ENCODE data around the gene TPCN2.
A peak's percentile ranks its signal among the peaks of the same experiment; 100 is the strongest.

The TPCN2 gene

GRCh38 chr11:69039501-69039900 is 9.2 kb upstream of the TPCN2 start:
- DNase-seq, result no peak

- no peak for DNase-seq
Observed at GRCh38 chr11:69040051-69040450, 8.7 kb upstream of the TPCN2 start.

- no peak for DNase-seq
Observed at GRCh38 chr11:69040581-69041260, 8.0 kb upstream of the TPCN2 start.

- no peak for DNase-seq
Observed at GRCh38 chr11:69041516-69041915, 7.2 kb upstream of the TPCN2 start.

- peak in 1 of 3 experiments; percentile 16 for DNase-seq
Observed at GRCh38 chr11:69044111-69045013, 4.4 kb upstream of the TPCN2 start.

GRCh38 chr11:69048031-69048693 is 570 bp upstream of the TPCN2 start:
- no peak for DNase-seq

- no peak for DNase-seq
Observed at GRCh38 chr11:69049490-69049867, 747 bp downstream of the TPCN2 start.

GRCh38 chr11:69050592-69051380 is 2.1 kb downstream of the TPCN2 start:
- no peak for DNase-seq

GRCh38 chr11:69051381-69052342 is 2.9 kb downstream of the TPCN2 start:
- DNase-seq, result no peak

- DNase-seq, result no peak
Observed at GRCh38 chr11:69052343-69053168, 3.8 kb downstream of the TPCN2 start.

- no peak for DNase-seq
Observed at GRCh38 chr11:69053169-69053477, 4.4 kb downstream of the TPCN2 start.

- DNase-seq, result no peak
Observed at GRCh38 chr11:69053546-69054396, 5.0 kb downstream of the TPCN2 start.

- DNase-seq, result no peak
Observed at GRCh38 chr11:69054397-69055211, 5.9 kb downstream of the TPCN2 start.

- no peak for DNase-seq
Observed at GRCh38 chr11:69055212-69055586, 6.5 kb downstream of the TPCN2 start.

- DNase-seq, result no peak
Observed at GRCh38 chr11:69055598-69056516, 7.1 kb downstream of the TPCN2 start.

- no peak for DNase-seq
Observed at GRCh38 chr11:69057236-69057635, 8.5 kb downstream of the TPCN2 start.

- no peak for DNase-seq
Observed at GRCh38 chr11:69057801-69058200, 9.1 kb downstream of the TPCN2 start.

All from NCI-H1417 (cell line).